B cell (primary cell): ENCODE measurements around the gene ANKRD31. TPM values are rescaled to one million over a fixed set of nuclear protein-coding genes. Genes with fewer than 3 reads are reported as not detected.

Source experiments
- ATAC-seq: fragments of 200-7000 bp; cut with Tn5 transposase; one replicate; pipeline ENCODE4 v1.10.0; 2021; ENCODE audit warnings: low read depth, mild to moderate bottlenecking, moderate number of reproducible peaks, moderate library complexity
- CTCF ChIA-PET: fragments of 350-600 bp; sonication (Branson Sonifier 250); formaldehyde crosslinking; loops from one replicate; lab custom pipeline; 2021; ENCODE audit warnings: antibody characterized with exemption, inconsistent platforms; lab: Charles Lee
- POLR2A ChIA-PET: fragments of 350-600 bp; sonication (Branson Sonifier 250); formaldehyde crosslinking; loops from one replicate; lab custom pipeline; 2021; ENCODE audit warnings: antibody characterized with exemption; lab: Charles Lee
- DNase-seq: peaks from one replicate; pipeline ENCODE4 v3.0.0; 2013
- H2AFZ ChIP-seq: 2 replicates; pipeline ENCODE4 v1.6.1; 2012; ENCODE audit warnings: mild to moderate bottlenecking, low read depth, low read length; ENCODE audit not compliant: insufficient read depth, poor library complexity, severe bottlenecking
- H3K27ac ChIP-seq, 2 donors: 1 replicate in 1 of 2; 2 replicates in 1 of 2; pipeline ENCODE4 v1.5.1; 2012 to 2013; ENCODE audit warnings: low read length in 2 of 2, mild to moderate bottlenecking in 2 of 2, moderate library complexity in 1 of 2
- H3K27me3 ChIP-seq, 4 experiments: fragments of 200-600 bp in 1 of 4; sonication (generic) in 1 of 4; replicated peaks in 1 of 4; 1 replicate in 2 of 4; 2 replicates in 2 of 4; pipeline versions ENCODE4 v1.6.1 to v1.7.0; 2013 to 2016; ENCODE audit warnings: low read length in 3 of 4, mild to moderate bottlenecking in 2 of 4, mixed read lengths in 1 of 4, moderate library complexity in 1 of 4; ENCODE audit not compliant: insufficient read depth in 4 of 4, control insufficient read depth in 3 of 4; ENCODE audit errors: control extremely low read depth in 1 of 4
- H3K36me3 ChIP-seq, 2 experiments: replicated peaks in 1 of 2; 1 replicate in 1 of 2; 2 replicates in 1 of 2; pipeline versions ENCODE4 v1.6.1 to v1.7.1; 2013; ENCODE audit warnings: low read length in 1 of 2; ENCODE audit not compliant: insufficient read depth in 2 of 2, control insufficient read depth in 1 of 2; ENCODE audit errors: control extremely low read depth in 1 of 2, extremely low read depth in 1 of 2
- H3K4me1 ChIP-seq, 2 donors: fragments of 200-600 bp in 1 of 2; sonication (generic) in 1 of 2; 1 replicate in 1 of 2; 2 replicates in 1 of 2; pipeline versions ENCODE4 v1.5.1 to v1.6.1; 2013 to 2017; ENCODE audit warnings: low read length in 2 of 2; ENCODE audit not compliant: control insufficient read depth in 2 of 2, insufficient read depth in 2 of 2
- H3K4me2 ChIP-seq: replicated peaks from 2 replicates; pipeline ENCODE3; 2012; ENCODE audit warnings: mild to moderate bottlenecking, low read depth, low read length; ENCODE audit not compliant: poor library complexity, severe bottlenecking
- H3K4me3 ChIP-seq, 5 experiments: fragments of 200-600 bp in 1 of 5; sonication (generic) in 1 of 5; 1 replicate in 3 of 5; 2 replicates in 2 of 5; pipeline versions ENCODE4 v1.5.1 to v1.7.0; 2011 to 2016; ENCODE audit warnings: low read length in 4 of 5, mild to moderate bottlenecking in 4 of 5, low read depth in 2 of 5, control low read depth in 1 of 5, moderate library complexity in 1 of 5; ENCODE audit not compliant: insufficient read depth in 1 of 5; ENCODE audit errors: control extremely low read depth in 1 of 5, extremely low read depth in 1 of 5
- H3K79me2 ChIP-seq: fragments of 200-600 bp; sonication (generic); one replicate; pipeline ENCODE4 v1.6.0; 2016; ENCODE audit warnings: low read length; ENCODE audit not compliant: control insufficient read depth, insufficient read depth
- H3K9ac ChIP-seq: fragments of 200-600 bp; sonication (generic); 2 replicates; pipeline ENCODE4 v1.6.1; 2017; ENCODE audit warnings: mild to moderate bottlenecking, low read length, moderate library complexity
- H3K9me3 ChIP-seq, 3 donors: one replicate each; pipeline versions ENCODE4 v1.6.1 to v1.7.1; 2013; ENCODE audit warnings: low read length in 2 of 3; ENCODE audit not compliant: control insufficient read depth in 2 of 3, insufficient read depth in 1 of 3; ENCODE audit errors: control extremely low read depth in 1 of 3
- H4K20me1 ChIP-seq: 2 replicates; pipeline ENCODE4 v1.6.0; 2012; ENCODE audit warnings: mild to moderate bottlenecking, low read length; ENCODE audit not compliant: insufficient read depth, control insufficient read depth, poor library complexity, severe bottlenecking
- H3K27ac Mint-ChIP-seq: one replicate; pipeline ENCODE4 v1.8.0; 2021; ENCODE audit warnings: mixed read lengths
- H3K27me3 Mint-ChIP-seq: one replicate; pipeline ENCODE4 v1.8.0; 2021; ENCODE audit warnings: mixed read lengths
- H3K4me1 Mint-ChIP-seq: one replicate; pipeline ENCODE4 v1.8.0; 2021; ENCODE audit warnings: mixed read lengths
- H3K4me3 Mint-ChIP-seq: one replicate; pipeline ENCODE4 v1.8.0; 2021; ENCODE audit warnings: mixed read lengths
- H3K9me3 Mint-ChIP-seq: one replicate; pipeline ENCODE4 v1.8.0; 2022; ENCODE audit warnings: mixed read lengths; ENCODE audit not compliant: insufficient read depth
- EZH2 ChIP-seq: IDR thresholded peaks from 2 replicates; pipeline ENCODE4 v1.6.1; 2012; ENCODE audit warnings: borderline replicate concordance, low read depth, mild to moderate bottlenecking, moderate library complexity, low read length; ENCODE audit not compliant: insufficient read depth, poor library complexity, severe bottlenecking
- WGBS: methylation state at CpG from one replicate; pipeline ENCODE4 v1.1.5; 2013; ENCODE audit warnings: missing lambda C conversion rate; ENCODE audit not compliant: insufficient coverage; 5-methylcytosine and 5-hydroxymethylcytosine counted together
- intact Hi-C: fragments of 100-400 bp; cut with micrococcal nuclease; formaldehyde crosslinking; loops from one replicate; pipeline ENCODE4 v1.10.0; 2022
- polyA plus RNA-seq: library from polyadenylated mRNA; depleted of rRNA; stranded (reverse); fragments of >200 nt; gene quantifications from 2 replicates; pipeline ENCODE4 v1.2.3, GENCODE V29; 2012
- total RNA-seq, 2 donors: library from RNA; stranded (reverse); fragments of 120-200 nt in 1 of 2; gene quantifications; 1 replicate in 1 of 2; 2 replicates in 1 of 2; pipeline versions ENCODE4 v1.2.3 to v1.2.4, GENCODE V29; 2013 to 2022
- TF ChIP-seq, protein P1 (sequence below): fragments of 200-600 bp; IDR thresholded peaks from one replicate; pipeline ENCODE4 v1.8.0; 2022; ENCODE audit warnings: antibody characterized with exemption, mild to moderate bottlenecking

The ANKRD31 gene
- total and polyA plus RNA-seq, 2 donors (not counting 1 experiment from before 2014, with no cell fraction given) = 0.06 to 0.10 TPM

DNA sequence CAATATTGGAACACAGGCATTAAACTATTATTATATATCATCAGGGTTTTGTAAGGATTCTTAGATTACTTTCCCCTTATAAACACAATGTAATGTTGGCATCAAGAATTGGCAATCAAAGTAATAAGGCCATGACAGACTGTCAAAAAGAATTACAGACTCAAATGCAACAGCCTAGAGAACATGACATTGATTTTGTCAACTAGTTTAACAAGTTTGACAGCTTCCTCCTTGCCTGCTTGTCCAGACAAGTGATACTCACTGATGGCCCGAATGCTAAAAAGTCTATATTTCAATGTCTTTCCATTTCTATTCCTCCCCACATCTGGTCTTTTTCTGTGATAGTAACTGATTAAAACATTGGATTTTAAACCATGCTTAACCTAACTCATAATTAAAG is 6.4 kb upstream of the ANKRD31 start:
- H3K27me3 ChIP-seq = peaks cover 0 to 2% (median 0%) of the 10 kb centered on the region in 4 experiments
- no peak for TF ChIP-seq EZH2
- TF ChIP-seq, protein P1, sequence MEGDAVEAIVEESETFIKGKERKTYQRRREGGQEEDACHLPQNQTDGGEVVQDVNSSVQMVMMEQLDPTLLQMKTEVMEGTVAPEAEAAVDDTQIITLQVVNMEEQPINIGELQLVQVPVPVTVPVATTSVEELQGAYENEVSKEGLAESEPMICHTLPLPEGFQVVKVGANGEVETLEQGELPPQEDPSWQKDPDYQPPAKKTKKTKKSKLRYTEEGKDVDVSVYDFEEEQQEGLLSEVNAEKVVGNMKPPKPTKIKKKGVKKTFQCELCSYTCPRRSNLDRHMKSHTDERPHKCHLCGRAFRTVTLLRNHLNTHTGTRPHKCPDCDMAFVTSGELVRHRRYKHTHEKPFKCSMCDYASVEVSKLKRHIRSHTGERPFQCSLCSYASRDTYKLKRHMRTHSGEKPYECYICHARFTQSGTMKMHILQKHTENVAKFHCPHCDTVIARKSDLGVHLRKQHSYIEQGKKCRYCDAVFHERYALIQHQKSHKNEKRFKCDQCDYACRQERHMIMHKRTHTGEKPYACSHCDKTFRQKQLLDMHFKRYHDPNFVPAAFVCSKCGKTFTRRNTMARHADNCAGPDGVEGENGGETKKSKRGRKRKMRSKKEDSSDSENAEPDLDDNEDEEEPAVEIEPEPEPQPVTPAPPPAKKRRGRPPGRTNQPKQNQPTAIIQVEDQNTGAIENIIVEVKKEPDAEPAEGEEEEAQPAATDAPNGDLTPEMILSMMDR = no peak
- H3K27ac ChIP-seq = no peak overlapping the region
- Mint-ChIP-seq H3K4me1 (no peaks in the 10 kb centered on the region), H3K4me3 (no peak overlapping the region), H3K27ac (no peak overlapping the region), H3K27me3 (peaks cover 13% of the 10 kb centered on the region), H3K9me3 (no peaks in the 10 kb centered on the region)
- H3K4me3 ChIP-seq = no peak overlapping the region
- no peaks in the 10 kb centered on the region for H4K20me1 ChIP-seq
- no peak for DNase-seq
- H3K79me2 ChIP-seq = no peaks in the 10 kb centered on the region
- no peak overlapping the region for H3K4me2 ChIP-seq
- ChIA-PET POLR2A (no interaction called here), CTCF (no interaction called here)
- intact Hi-C loops = no loop called here
- no peaks in the 10 kb centered on the region for H3K36me3 ChIP-seq
- no peak overlapping the region for H3K9ac ChIP-seq
- no peaks in the 10 kb centered on the region for H3K4me1 ChIP-seq
- ATAC-seq = no peak
- H3K9me3 ChIP-seq = no peaks in the 10 kb centered on the region
- no peak overlapping the region for H2AFZ ChIP-seq
- no CpG with 5 or more reads among the region's 1 CpG for WGBS

DNA sequence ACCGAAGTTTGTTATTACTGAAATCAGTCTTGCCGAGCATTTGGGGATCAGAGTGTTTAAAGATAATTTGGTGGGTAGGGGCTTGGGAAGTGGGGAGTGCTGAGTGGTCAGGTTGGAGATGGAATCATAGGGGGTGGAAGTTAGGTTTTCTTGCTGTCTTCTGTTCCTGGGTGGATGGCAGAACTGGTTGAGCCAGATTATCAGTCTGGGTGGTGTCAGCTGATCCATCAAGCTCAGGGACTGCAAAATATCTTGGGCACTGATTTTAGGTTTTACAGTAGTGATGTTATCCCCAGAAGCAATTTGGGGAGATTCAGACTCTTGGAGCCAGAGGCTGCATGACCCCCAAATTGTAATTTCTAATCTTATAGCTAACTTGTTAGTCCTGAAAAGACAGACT is 5.4 kb upstream of the ANKRD31 start:
- H3K4me1 Mint-ChIP-seq = peaks cover 4% of the 10 kb centered on the region
- no peak overlapping the region for H2AFZ ChIP-seq
- H3K36me3 ChIP-seq = no peaks in the 10 kb centered on the region
- H3K27me3 ChIP-seq = no peaks in the 10 kb centered on the region
- peaks cover 8% of the 10 kb centered on the region for H3K27me3 Mint-ChIP-seq
- no peaks in the 10 kb centered on the region for H3K79me2 ChIP-seq
- 97% methylated on average over 2 of the region's 2 CpGs for WGBS
- ChIA-PET CTCF (no interaction called here), POLR2A (no interaction called here)
- no peak overlapping the region for H3K27ac ChIP-seq
- no peaks in the 10 kb centered on the region for H3K9me3 Mint-ChIP-seq
- no peaks in the 10 kb centered on the region for H3K9me3 ChIP-seq
- intact Hi-C loops = no loop called here
- H3K4me3 Mint-ChIP-seq = no peak overlapping the region
- H3K4me2 ChIP-seq = no peak overlapping the region
- no peaks in the 10 kb centered on the region for H4K20me1 ChIP-seq
- H3K4me1 ChIP-seq = peaks cover 2 to 3% of the 10 kb centered on the region in 2 donors
- no peak overlapping the region for H3K27ac Mint-ChIP-seq
- no peak for ATAC-seq
- no peak for DNase-seq
- H3K9ac ChIP-seq = no peak overlapping the region
- TF ChIP-seq, protein P1 = no peak
- H3K4me3 ChIP-seq = no peak overlapping the region
